NCI-H2227 (cell line): ENCODE measurements around the gene TACC3.

Experiments
- DNase-seq: peaks from one replicate; lab custom pipeline; 2025; ENCODE audit not compliant: unreplicated experiment; lab: John Stamatoyannopoulos, UW

Gene TACC3

GRCh38 chr4:1788254-1788973 lies 67.1 kb downstream of the TACC3 start:
- DNase-seq, result no peak

- no peak for DNase-seq
Measured at GRCh38 chr4:1789552-1789951, 68.2 kb downstream of the TACC3 start.

- DNase-seq, result no peak
Measured at GRCh38 chr4:1790005-1790404, 68.7 kb downstream of the TACC3 start.

GRCh38 chr4:1792158-1792831 lies 71.0 kb downstream of the TACC3 start:
- DNase-seq, result no peak

GRCh38 chr4:1792832-1793495 lies 71.6 kb downstream of the TACC3 start, which contains the start of gene FGFR3:
Gene FGFR3, plus strand, starts transcription at chr4:1793293. Its CDS starts 642 bp downstream, at chr4:1793935.
- peak; percentile 46 for DNase-seq

DNA sequence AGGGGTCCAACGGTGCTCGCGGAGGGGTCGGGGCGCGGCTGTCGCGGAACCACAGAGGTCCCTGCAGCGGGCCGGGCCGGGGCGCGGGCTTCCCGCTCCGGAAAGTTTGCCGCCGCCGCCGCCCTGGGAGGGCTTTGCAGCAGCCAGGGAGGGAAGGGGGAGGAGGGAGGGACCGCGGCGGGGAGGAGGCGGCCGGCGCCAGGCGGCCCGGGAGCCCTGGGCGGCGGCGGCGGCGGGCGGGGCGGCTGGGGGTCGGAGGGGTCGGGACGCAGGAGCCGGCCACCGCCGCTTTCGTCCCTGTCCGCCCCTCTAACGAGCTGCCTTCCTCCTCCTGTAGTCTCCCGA lies 72.1 kb downstream of the TACC3 start:
- no peak for DNase-seq

GRCh38 chr4:1793940-1794808 lies 72.9 kb downstream of the TACC3 start:
- no peak for DNase-seq
